Chondrocyte (in vitro differentiated cells): Measurements from ENCODE around the gene CORO1A. TPM values are rescaled to one million over a fixed set of nuclear protein-coding genes. Genes with fewer than 3 reads are reported as not detected.

Source experiments
- DNase-seq: peaks from one replicate; pipeline ENCODE4 v3.0.0; 2021; ENCODE audit warnings: mixed read lengths, low spot score
- H3K27ac Mint-ChIP-seq: one replicate; pipeline ENCODE4 v1.8.0; 2021; ENCODE audit warnings: mild to moderate bottlenecking, moderate library complexity, mixed read lengths; ENCODE audit not compliant: unreplicated experiment
- H3K27me3 Mint-ChIP-seq: 2 replicates; pipeline ENCODE4 v1.8.0; 2021; ENCODE audit warnings: low read depth, mixed read lengths
- H3K36me3 Mint-ChIP-seq: 2 replicates; pipeline ENCODE4 v1.8.0; 2021; ENCODE audit warnings: low read depth, mixed read lengths
- H3K4me1 Mint-ChIP-seq: 2 replicates; pipeline ENCODE4 v1.8.0; 2021; ENCODE audit warnings: low read depth, mild to moderate bottlenecking, mixed read lengths
- H3K4me3 Mint-ChIP-seq: one replicate; pipeline ENCODE4 v1.8.0; 2021; ENCODE audit warnings: mild to moderate bottlenecking, moderate library complexity, mixed read lengths; ENCODE audit not compliant: unreplicated experiment
- H3K9me3 Mint-ChIP-seq: 2 replicates; pipeline ENCODE4 v1.8.0; 2021; ENCODE audit warnings: low read depth, mixed read lengths
- CTCF ChIP-seq: fragments of 200-600 bp; sonication (generic); IDR thresholded peaks from 2 replicates; pipeline ENCODE4 v1.5.0; 2021; ENCODE audit warnings: antibody characterized with exemption, mild to moderate bottlenecking, moderate library complexity
- long read RNA-seq: library from polyadenylated mRNA; stranded (forward); transcript quantifications from one replicate; pipeline ENCODE4 v2.0.0, GENCODE V29; 2021
- total RNA-seq: library from RNA; stranded (reverse); gene quantifications from 3 replicates; pipeline ENCODE4 v1.2.1, GENCODE V29; 2021

The CORO1A gene
- total RNA-seq, result 2.2 to 3.0 TPM (median 2.9 TPM) in 3 replicates
- long read RNA-seq, partial matches to known transcripts, result 0 of 2 reads
- long read RNA-seq, other reads (novel, unspliced or antisense), result 0 of 2 reads

- Mint-ChIP-seq H3K36me3 (no peaks in the 10 kb centered on the region), H3K27ac (peak within 1 kb of the TSS; percentile 77)
- no peak for TF ChIP-seq CTCF
Observed at GRCh38 chr16:30183233-30184095, at the start of gene CORO1A. Gene CORO1A, plus strand, starts transcription at chr16:30183602. Its CDS starts 1,608 bp downstream, at chr16:30185210.

GRCh38 chr16:30136971-30137605, 46.3 kb upstream of the CORO1A start:
- no peaks in the 10 kb centered on the region for H3K4me1 Mint-ChIP-seq
- H3K27me3 Mint-ChIP-seq, result no peaks in the 10 kb centered on the region
- no peak for DNase-seq
- H3K9me3 Mint-ChIP-seq, result no peaks in the 10 kb centered on the region
- TF ChIP-seq CTCF, result no peak
- H3K27ac Mint-ChIP-seq, result no peak overlapping the region
- no peak overlapping the region for H3K4me3 Mint-ChIP-seq
- H3K36me3 Mint-ChIP-seq, result no peaks in the 10 kb centered on the region

More at GRCh38 chr16:30183233-30184095, at the start of gene CORO1A:
- DNase-seq, result peak; percentile 94
- no peaks in the 10 kb centered on the region for H3K27me3 Mint-ChIP-seq
- H3K4me1 Mint-ChIP-seq, result peaks cover 9% of the 10 kb centered on the region
- H3K9me3 Mint-ChIP-seq, result no peaks in the 10 kb centered on the region
- peak within 1 kb of the TSS; percentile 82 for H3K4me3 Mint-ChIP-seq

GRCh38 chr16:30137897-30138296, 45.5 kb upstream of the CORO1A start:
- no peaks in the 10 kb centered on the region for H3K27me3 Mint-ChIP-seq
- H3K27ac Mint-ChIP-seq, result no peak overlapping the region
- no peaks in the 10 kb centered on the region for H3K36me3 Mint-ChIP-seq
- no peak for TF ChIP-seq CTCF
- no peaks in the 10 kb centered on the region for H3K9me3 Mint-ChIP-seq
- no peaks in the 10 kb centered on the region for H3K4me1 Mint-ChIP-seq
- no peak overlapping the region for H3K4me3 Mint-ChIP-seq
- DNase-seq, result no peak

GRCh38 chr16:30139583-30140481, 43.6 kb upstream of the CORO1A start:
- H3K27ac Mint-ChIP-seq, result no peak overlapping the region
- no peaks in the 10 kb centered on the region for H3K4me1 Mint-ChIP-seq
- no peak for TF ChIP-seq CTCF
- no peak for DNase-seq
- no peaks in the 10 kb centered on the region for H3K27me3 Mint-ChIP-seq
- no peaks in the 10 kb centered on the region for H3K36me3 Mint-ChIP-seq
- H3K4me3 Mint-ChIP-seq, result no peak overlapping the region
- H3K9me3 Mint-ChIP-seq, result no peaks in the 10 kb centered on the region
